ENCODE data around the gene EEF1AKMT4. TPM values are rescaled to one million over a fixed set of nuclear protein-coding genes. Genes with fewer than 3 reads are reported as not detected.

Gene EEF1AKMT4
- total and polyA plus RNA-seq, 2 of the 8 experiments (the other 6 are each of a cell fraction or from before 2014, with no cell fraction given), result 9.3 to 30.1 TPM

GRCh38 chr3:184237807-184238206, 11.7 kb upstream of the EEF1AKMT4 start (continued):
- TF ChIP-seq EZH2 (IDR thresholded peaks at IDR 0.05; ENCODE audit: low read depth, low read length, severe bottlenecking), result no peak
- TF ChIP-seq POU5F1 (IDR thresholded peaks at IDR 0.05; ENCODE audit: low read depth, low read length), result no peak
- no peak for TF ChIP-seq POLR2AphosphoS5 (IDR thresholded peaks at IDR 0.05; ENCODE audit: low read depth, low read length)

Data from H1 (cell line).